NOMO-1 (cell line): ENCODE measurements around the gene USP6NL.

Experiments
- DNase-seq, 2 experiments: peaks; one replicate each; lab custom pipeline; 2025; ENCODE audit not compliant: unreplicated experiment in 2 of 2; lab: John Stamatoyannopoulos, UW

USP6NL gene

DNA sequence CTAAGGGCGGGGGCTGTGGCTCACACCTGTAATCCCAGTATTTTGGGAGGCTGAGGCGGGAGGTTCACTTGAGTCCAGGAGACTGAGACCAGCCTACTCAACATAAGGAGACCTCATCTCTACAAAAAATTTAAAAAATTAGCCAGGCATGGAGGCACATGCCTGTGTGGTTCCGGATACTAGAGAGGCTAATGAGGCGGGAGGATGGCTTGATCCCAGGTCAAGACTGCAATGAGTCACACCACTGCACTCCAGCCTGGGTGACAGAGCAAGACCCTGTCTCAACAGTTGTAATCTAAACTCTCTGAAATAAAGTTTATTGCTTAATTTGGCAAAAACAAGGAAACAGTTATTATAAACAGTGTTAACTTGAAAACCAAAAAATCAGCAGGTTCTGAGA, 123.3 kb downstream of the USP6NL start:
- DNase-seq, result no peak

DNA sequence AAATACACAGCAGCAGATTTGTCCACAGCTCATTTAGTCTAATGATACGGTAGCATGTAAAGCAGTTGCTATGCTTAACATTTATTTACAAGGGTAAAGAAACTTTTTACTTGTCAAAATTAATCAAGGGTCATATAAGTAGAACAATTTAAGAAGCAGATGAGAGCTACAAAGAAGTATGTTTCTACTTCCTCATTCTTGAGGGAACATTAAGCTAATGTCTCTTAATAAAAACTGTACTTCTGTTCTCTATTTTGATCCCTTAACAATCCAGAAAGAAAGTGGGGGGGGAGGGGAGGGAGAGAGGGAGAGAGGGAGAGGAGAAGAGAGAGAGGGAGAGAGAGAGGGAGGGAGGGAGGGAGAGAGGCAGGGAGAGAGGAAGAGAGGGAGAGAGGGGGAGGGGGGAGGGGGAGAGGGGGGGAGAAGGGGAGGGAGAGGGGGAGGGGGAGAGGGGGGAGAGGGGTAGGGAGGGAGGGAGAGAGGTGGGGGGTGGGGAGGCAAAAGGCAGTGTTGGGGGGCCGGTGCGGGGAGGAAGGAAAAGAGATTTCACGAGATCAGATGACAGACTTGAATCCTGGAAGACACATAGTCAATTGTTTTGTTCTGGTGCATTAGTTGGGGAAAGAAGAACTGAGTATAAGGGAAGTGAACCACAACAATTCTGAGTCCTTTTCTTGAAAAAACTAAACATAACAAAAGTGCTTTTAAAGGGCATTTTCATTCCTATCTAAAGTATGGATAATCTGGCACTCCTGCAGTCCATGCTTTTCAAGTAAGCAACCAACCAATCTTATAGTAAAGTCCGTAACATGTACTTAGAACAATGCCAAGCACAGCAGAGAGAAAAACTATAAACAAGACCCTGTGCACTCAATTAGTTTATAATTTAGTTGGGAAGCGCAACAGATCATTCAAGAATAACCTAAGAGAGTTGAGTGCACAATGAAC, 128.0 kb downstream of the USP6NL start:
- DNase-seq, result peak in 1 of 2 experiments; percentile 55

DNA sequence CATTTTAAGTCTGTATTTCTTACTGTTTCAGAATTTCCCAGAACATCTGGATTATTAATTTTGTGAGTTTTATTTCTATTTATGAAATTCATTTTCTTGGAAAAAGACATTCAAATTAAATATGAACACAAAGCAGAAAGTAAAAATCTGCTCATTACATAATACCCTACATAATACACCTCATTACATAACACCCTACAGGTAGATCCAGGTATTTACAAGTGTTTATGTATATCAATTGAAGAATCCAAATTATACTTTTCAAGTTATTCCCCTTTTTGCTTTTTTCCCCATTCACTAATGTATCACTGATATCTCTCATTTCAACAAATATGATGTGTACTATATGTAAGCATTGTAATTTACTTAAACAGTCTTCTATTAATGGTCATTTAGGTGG, 129.1 kb downstream of the USP6NL start:
- DNase-seq, result no peak

DNA sequence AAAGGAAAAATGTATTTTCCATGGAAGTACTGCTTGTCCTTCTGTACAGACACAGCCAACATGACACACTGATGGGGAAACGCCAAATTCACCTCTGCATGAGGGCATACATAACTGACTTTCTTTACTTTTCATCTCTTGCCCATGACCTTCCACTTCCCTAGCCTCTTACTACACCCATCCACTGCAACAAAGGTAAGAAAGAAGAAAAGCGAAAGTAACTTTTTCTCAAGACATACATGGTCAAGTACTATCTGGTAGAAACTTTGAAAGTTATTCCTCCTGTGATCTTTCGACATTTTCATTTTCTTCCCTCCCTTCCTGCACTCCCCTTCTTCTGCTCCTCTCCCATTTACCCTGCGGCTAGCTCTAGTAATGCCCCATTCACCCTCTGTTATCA, 130.8 kb downstream of the USP6NL start:
- DNase-seq, result no peak

DNA sequence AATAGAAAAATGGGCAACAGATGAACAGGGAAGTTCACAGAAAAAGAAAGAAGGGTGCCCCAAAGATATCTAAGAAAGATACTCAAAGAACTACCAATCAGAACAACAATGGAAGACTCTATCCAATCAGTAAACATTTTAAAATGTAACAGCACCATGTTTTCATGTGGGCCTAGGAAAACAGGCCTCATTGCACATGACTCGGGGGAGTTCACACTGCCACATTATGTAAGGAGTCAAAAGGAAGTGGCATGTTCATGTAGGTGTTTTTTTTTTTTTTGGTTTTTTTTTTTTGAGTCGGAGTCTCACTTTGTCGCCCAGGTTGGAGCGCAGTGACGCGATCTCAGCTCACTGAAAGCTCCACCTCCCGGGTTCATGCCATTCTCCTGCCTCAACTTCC, 132.2 kb downstream of the USP6NL start:
- DNase-seq, result no peak

DNA sequence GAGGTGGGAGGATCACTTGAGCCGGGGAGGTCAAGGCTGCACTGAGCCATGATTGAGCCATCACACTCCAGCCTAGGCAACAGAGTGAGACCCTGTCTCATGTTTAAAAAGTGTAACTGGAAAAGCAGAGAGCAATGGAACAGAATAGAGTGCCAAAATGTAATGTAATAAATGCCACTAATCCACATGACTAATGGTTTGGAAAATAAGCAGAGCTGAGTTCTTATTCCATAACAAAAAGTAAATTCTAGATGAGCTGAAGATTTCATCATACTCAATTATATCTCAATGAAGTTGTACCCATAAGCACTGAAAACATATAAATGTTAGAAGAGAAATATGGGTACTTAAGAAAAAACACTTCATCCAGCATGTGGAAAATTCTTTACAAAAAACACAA, 132.6 kb downstream of the USP6NL start:
- no peak for DNase-seq

DNA sequence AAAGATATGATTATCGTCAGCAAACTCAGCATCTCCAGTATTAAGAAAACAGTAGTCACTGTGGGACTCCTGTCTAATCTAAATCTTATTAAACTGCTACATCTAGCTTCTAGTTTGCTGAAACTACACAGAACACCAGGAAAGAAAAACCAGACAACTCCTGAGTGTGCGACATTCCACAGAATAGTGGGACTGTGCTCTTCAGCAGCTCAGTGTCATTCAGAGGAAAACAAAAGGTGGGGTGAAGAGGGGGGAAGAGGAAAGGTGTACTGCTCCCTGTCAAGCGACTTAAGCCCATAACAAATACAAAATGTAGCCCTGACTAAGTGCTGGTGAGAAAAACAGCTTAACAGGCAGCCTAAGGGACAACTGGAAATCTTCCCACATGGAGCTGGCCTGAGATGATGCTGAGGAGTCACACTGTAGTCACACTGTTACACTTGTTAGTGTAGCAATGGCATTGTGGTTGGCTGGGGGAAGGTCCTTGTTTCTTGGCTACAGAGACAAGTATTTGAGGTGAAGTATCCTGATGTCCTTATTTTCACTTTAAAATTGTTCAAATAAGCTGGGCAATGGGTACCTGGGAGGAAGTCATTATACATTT, 135.5 kb downstream of the USP6NL start:
- no peak for DNase-seq

DNA sequence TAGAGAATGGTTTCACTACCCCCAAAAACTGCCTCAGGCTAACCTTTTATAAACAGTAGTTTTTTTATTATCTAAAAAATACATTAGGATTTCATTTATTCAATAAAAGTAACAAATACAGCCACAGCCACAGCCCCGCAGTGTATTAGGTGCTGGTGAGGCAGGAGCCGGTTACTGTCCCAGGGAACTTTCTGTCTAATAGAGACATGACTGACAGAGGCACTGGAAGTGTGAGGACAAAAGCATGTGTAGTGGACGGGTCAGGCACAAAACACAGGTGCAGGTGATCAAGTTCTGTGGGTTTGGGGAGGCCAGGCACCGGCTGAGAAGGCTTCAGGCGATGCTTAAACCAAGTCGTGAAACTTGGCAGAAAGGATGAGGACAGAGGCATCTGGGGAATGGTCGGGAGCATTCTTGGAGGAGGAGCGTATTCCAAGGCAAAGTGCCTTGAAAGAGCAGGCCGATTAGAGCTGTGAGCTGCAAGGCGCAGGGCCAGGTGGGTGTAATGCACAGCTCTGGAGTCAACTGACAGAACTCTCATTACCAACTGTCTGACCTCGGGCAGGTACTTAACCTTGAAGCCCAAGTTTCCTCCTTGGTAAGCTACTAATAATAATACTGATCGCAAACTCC, 138.2 kb downstream of the USP6NL start:
- DNase-seq, result no peak

DNA sequence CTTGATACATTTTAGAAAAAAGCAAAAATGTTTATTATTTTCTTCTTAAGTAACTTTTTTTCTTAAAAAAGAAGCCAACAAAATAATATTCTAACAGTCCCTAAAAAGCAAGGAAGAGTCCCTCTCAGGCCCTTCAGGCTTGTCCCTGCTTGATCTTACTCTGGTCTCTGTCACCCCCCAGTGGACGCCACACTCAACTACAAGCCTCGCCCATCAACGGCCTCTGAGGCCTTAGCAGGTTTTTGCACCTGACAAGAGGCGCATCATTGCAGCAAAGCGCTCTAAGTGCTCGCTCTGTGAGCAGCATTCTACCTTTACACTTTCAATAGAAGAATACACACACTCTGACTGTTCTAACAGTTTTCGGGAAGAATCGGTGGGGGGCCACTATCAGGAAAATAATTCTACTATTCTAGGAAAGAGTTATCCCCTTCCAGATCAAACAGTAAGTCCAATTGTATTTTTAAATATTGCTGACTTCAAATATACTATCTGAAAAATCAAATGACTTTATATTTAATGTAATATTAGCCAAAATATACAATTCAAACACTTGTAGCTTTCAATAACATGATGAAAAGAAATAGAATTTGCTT, 139.2 kb downstream of the USP6NL start:
- DNase-seq, result peak; percentile 56 to 65

DNA sequence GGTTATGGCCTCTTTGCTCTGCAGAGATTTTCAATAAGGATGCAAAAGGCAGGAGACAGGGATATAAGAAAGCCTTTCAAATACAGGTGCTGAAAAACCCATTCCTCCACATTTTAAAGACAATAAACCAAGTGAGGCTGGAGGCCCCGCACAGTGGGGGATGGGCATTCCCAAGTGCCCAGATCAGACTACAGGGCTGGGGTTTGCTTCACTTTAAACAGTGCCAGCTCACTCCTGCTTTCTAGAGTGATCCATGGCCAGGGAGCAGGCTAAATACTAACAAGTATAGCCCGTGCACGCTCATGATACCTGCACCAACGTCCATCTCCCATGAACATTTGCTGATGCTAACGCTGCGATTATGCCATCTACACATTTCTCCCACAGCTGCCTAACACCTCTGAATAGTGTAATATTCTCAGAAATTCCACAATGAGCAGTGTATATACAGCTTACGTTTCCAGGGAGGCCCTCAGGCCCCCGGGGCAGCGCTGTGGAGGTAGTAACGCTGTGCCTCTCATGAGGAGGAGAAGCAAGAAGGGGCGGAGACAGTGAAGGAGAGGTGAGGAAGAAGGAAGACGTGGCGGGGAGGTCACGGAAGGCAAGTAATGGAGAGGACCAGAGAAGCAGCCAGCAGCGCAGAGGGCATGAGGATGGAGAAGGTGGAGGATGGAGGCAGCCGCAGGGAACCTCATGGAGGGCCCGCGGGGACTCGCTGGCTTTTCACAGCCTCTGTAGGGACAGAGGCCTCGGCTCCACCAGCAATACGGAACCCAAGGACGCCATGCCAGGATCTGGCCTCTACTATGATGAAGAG, 141.7 kb downstream of the USP6NL start:
- DNase-seq, result no peak

DNA sequence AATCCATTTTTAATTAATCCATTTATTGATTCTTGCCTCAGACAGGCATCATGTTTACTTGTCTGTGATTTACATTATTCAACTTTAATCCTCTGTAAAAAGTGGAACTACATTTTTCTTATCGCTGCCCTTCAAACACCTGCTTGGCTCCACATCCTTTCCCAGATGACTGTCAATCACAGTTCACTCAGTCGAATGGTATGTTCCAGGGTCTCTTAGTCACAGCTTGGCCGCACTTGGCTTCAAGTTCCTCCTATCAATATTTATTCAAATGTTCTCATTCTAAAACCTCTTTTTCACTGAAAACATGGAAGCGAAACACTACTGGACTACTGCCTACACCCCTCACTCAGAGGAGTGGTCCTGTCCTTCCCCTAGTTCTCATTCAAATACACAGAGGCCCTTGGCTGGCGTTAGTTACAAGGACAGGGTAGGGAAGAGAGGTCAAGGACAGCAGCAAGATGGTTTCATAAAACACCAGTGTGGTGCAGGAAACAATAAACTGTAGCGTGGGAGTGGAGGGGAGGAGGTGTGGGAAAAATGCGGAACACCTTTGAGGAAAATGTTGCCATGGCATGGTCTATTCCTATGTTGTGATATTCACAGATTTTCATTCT, 143.2 kb downstream of the USP6NL start:
- no peak for DNase-seq

DNA sequence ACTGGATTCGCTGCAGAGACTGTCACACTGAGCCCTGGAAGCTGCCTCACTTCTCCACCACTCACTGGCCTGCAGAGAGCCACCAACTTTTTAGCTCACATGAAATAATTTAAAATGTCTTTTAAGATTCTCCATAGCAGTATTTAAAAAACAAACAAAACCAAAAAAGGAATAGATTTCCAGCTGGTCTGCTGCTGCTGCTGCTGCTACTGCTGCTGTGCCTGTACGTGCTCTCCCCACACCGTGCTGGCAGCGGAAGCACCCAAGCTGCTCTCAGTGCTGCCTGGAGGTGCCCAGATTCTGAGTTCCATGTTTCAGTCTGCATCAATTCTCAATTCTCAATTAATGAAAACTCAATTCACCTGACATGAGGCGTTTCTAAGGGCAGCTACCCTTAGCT, 146.0 kb downstream of the USP6NL start:
- DNase-seq, result no peak

DNA sequence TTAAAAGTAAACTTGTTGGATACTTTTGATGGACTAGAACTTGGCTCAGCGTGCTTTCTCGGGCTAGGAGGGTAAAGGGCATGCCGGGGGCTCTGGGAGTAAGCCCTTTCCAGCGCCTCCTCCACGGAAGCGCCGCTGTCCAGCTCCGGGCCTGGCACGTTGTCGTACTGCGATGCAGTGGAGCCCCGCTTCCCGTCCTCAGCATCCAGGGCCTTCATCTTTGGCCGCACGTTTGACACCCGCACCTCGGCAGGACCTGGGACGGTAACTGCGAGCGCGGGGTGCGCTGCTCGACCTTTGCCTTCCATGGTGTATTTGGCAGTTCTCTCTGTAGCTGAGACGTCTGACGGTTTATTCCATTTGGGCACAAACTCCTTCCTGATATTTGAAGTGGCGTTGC, 148.3 kb downstream of the USP6NL start:
- no peak for DNase-seq

DNA sequence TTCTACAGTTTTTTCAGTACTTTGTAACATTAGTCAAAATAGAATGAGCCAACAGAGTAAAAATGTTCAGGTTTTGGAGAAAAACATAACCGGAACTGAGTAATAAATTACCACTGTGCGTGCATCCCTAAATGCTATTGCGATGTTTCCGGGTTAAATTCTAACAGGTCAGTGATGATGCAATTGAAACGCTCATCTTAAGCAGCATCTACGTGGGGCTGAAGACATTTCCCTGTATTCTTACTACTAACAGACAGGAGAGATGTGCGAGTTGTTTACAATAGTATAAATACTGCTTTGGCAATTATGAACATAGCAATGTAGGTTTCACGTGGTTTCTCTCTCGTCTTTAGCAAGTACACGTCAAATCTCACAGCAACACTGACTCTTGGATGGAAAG, 149.4 kb downstream of the USP6NL start:
- DNase-seq, result peak; percentile 16 to 86

DNA sequence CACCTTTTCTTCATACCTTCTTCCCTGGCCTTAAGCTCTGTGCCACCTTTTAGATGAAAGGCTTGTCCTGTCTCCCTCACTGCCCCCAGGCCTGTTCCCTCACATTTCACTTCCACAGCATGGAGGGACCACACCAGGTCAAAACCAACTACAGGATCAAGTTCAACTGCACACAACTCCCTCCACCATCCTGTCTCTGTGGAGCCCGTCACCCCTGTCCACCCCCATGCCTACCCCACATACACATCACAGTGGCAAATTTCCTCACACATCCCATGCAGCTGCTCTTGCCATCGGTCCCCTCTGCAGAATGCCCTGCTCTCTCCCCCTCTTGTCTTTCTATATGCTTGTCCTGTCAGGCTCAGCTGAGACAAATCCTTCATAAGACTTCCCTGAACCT, 154.1 kb downstream of the USP6NL start:
- no peak for DNase-seq

DNA sequence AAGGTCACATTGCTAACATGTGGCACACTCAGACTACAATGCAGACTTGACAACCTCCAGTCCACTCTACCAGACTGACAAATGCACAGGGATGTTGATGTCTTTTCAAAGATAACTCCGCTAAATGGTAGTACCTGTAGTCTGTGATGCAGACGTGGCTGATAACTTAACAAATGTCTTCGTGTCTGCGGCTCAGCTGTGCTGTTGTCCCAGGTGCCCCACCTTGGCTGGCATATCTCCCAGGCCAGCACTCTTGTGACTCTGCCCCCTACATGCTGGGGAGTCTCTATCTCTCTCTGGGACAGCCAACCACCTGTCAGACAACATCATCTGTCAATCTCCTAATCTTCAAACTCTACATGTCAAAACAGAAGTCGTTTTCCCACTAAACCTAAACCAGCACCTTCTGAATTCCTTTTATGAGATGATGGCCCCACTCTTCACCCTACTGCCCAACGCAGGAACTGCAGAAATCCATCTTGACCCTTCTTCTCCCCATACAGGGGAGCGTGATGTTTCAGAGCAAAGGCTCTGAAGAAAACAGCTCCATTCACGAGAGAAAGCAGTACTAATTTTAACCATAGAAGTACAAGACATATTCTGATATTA, 156.4 kb downstream of the USP6NL start:
- DNase-seq, result no peak

DNA sequence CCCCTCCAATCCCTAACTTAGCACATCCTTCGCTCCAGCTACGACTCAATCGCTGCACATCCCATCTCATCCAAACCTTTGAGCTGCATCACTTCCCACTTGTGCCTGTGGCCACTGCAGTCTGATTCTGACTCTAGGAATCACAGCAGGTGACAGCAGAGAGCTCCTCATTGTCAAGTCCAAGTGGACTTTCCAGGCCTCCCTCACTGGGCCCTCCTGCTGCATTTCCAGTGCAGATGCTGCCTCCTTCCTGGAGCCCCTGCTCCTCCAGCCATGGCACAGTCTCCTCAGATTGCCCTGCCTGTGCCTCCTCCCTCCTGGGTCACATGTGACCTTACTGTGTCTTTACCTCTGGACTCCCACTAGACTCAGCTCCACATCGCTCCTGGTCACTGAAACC, 157.3 kb downstream of the USP6NL start:
- no peak for DNase-seq

DNA sequence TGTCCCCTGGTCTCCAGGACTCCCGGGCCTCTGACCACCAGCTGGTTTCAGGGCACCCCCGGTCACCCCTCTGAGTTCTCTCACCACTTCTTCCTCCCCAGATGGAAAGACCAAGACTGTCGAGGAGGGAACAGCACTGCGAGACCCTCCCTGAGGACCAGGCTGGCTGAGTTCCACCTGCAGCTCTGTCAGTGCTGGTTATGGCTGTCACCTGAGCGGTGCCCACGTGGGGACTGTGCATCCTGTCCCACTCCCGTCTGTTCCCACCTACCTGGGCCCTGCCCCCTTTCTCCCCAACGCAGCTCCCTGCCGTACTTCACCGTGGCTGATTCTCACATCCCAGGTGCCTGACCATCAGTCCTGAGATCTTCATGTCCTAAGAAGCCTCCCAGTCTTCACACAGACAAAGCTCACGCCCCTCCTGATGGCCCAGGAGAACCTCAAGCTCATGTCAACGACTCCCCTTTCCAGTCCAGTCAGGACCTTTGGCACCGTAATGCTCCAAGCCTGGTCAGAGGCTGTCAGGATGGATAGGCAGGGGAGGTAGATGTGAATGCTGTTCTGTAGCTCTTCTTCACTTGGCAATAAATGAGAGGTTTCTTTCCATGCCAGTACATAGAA, 159.7 kb downstream of the USP6NL start:
- no peak for DNase-seq

DNA sequence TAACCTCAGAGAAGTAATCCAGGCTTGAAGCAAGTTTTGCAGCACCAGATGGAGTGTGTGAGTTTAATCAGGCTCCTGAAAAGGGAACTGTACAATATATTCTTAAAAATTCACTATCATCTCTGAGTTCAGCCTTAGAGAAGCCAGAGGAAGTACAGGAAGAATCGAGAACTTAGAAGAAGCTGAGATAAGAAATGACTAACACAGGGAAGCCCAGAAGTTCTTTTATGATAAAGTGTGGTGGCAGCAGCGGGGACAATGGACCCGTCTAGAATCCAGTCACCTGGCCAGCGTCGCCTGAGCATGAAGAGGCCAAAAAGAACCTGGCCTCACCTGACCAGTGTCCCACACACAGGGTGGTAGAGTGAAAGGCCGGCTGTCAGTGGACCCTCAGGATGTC, 161.0 kb downstream of the USP6NL start:
- DNase-seq, result peak; percentile 2 to 11
